Endothelial cell of umbilical vein (primary cell): Measurements from ENCODE around the gene IMPG2.

Experiments used
- EZH2 ChIP-seq: IDR thresholded peaks from 2 replicates; pipeline ENCODE4 v1.6.1; 2012; ENCODE audit warnings: borderline replicate concordance, low read depth, mild to moderate bottlenecking, moderate library complexity, low read length, inconsistent platforms; ENCODE audit not compliant: severe bottlenecking
- GATA2 ChIP-seq: IDR thresholded peaks from 2 replicates; pipeline ENCODE4 v1.7.0; 2011; ENCODE audit warnings: low read depth, mild to moderate bottlenecking, moderate library complexity, mixed read lengths, low read length; ENCODE audit not compliant: insufficient read length, insufficient read depth
- MAX ChIP-seq: IDR thresholded peaks from 2 replicates; pipeline ENCODE4 v1.6.1; 2011; ENCODE audit not compliant: insufficient read depth, insufficient read length
- POLR2A ChIP-seq: IDR thresholded peaks from 2 replicates; pipeline ENCODE4 v1.6.1; 2012; ENCODE audit warnings: low read depth, mild to moderate bottlenecking, control low read depth, low read length
- POLR2AphosphoS5 ChIP-seq: IDR thresholded peaks from 2 replicates; pipeline ENCODE4 v1.6.1; 2012; ENCODE audit warnings: low read depth, mild to moderate bottlenecking, control low read depth, low read length, moderate library complexity; ENCODE audit not compliant: insufficient read depth
- TF ChIP-seq, protein P1 (sequence below), 2 donors: IDR thresholded peaks; 1 replicate in 1 of 2; 2 replicates in 1 of 2; pipeline ENCODE4 v1.5.1; 2011; ENCODE audit warnings: low read length in 2 of 2, mild to moderate bottlenecking in 2 of 2, moderate library complexity in 2 of 2, control low read depth in 1 of 2, inconsistent platforms in 1 of 2, low read depth in 1 of 2; ENCODE audit not compliant: insufficient read depth in 1 of 2; ENCODE audit errors: extremely low read depth in 1 of 2

DNA sequence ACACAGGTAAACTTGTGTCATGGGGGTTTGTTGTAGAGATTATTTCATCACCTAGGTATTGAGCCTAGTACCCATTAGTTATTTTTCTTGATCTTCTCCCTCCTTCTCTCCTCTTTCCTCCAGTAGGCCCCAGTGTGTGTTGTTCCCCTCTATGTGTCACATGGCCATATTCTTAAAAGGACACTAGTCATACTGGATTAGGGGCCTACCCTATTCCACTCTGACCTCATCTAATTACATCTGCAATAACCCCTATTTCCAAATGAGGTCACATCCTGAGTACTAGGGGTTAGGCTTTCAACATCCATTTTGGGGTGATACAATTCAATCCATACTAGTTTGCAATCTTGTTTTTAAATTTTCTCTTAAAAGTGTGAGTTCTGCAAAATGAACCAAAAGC lies 142.8 kb downstream of the IMPG2 start:
- TF ChIP-seq, protein P1, sequence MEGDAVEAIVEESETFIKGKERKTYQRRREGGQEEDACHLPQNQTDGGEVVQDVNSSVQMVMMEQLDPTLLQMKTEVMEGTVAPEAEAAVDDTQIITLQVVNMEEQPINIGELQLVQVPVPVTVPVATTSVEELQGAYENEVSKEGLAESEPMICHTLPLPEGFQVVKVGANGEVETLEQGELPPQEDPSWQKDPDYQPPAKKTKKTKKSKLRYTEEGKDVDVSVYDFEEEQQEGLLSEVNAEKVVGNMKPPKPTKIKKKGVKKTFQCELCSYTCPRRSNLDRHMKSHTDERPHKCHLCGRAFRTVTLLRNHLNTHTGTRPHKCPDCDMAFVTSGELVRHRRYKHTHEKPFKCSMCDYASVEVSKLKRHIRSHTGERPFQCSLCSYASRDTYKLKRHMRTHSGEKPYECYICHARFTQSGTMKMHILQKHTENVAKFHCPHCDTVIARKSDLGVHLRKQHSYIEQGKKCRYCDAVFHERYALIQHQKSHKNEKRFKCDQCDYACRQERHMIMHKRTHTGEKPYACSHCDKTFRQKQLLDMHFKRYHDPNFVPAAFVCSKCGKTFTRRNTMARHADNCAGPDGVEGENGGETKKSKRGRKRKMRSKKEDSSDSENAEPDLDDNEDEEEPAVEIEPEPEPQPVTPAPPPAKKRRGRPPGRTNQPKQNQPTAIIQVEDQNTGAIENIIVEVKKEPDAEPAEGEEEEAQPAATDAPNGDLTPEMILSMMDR (IDR thresholded peaks at IDR 0.05; ENCODE audit: extremely low read depth in 1 of 2, insufficient read depth in 1 of 2, low read depth in 1 of 2, low read length in 2 of 2): no peak
- no peak for TF ChIP-seq MAX
- TF ChIP-seq POLR2A: no peak
- TF ChIP-seq EZH2: no peak
- TF ChIP-seq GATA2: no peak
- no peak for TF ChIP-seq POLR2AphosphoS5
